Transverse colon (tissue), 3 donors: ENCODE data around the gene C1orf226.

Source experiments
- POLR2A ChIP-seq: fragments of 450-650 bp; IDR thresholded peaks from one replicate; pipeline ENCODE4 v1.6.1; 2016; ENCODE audit warnings: antibody characterized with exemption, mild to moderate bottlenecking, moderate library complexity
- TF ChIP-seq, protein P1 (sequence below), 5 experiments: fragments of 200-600 bp in 3 of 5; fragments of 450-650 bp in 2 of 5; sonication (generic) in 3 of 5; IDR thresholded peaks; 1 replicate in 2 of 5; 2 replicates in 3 of 5; pipeline ENCODE4 v1.5.1; 2016 to 2017; ENCODE audit warnings: antibody characterized with exemption in 5 of 5, inconsistent platforms in 3 of 5, mild to moderate bottlenecking in 2 of 5, moderate library complexity in 1 of 5

DNA sequence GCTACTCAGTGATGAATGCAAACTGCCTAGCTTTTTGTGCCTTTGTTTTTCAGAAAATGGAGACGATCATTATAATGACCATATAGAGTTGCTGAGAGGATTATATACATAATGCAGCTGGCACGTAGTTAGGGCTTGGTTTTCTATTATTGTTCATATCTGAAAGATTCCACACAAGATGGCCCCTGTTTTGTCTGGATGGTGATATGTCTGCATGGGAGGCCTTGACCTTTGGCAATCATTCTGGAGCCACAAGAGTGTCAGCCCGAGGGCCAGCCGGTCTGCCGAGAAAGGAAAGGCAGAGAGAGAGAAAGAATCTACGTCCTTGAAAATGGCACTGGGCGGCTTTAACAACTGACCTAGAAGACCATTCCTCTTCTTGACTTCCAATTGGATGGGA is 36.1 kb downstream of the C1orf226 start:
- no peak for TF ChIP-seq POLR2A
- TF ChIP-seq, protein P1, sequence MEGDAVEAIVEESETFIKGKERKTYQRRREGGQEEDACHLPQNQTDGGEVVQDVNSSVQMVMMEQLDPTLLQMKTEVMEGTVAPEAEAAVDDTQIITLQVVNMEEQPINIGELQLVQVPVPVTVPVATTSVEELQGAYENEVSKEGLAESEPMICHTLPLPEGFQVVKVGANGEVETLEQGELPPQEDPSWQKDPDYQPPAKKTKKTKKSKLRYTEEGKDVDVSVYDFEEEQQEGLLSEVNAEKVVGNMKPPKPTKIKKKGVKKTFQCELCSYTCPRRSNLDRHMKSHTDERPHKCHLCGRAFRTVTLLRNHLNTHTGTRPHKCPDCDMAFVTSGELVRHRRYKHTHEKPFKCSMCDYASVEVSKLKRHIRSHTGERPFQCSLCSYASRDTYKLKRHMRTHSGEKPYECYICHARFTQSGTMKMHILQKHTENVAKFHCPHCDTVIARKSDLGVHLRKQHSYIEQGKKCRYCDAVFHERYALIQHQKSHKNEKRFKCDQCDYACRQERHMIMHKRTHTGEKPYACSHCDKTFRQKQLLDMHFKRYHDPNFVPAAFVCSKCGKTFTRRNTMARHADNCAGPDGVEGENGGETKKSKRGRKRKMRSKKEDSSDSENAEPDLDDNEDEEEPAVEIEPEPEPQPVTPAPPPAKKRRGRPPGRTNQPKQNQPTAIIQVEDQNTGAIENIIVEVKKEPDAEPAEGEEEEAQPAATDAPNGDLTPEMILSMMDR (IDR thresholded peaks at IDR 0.05) = no peak
